Stimulated activated CD4-positive, alpha-beta T cell treated with anti-CD3 and anti-CD28 coated beads, Interleukin-4, amount 100 ng/mL, for 1 hour (primary cell): ENCODE data around the gene WSB1.

Experiments
- DNase-seq: peaks from one replicate; pipeline ENCODE4 v3.0.0-alpha.2; 2020

WSB1 gene

GRCh38 chr17:27339836-27340550, 46.1 kb downstream of the WSB1 start:
- peak; percentile 32 for DNase-seq

- no peak for DNase-seq
Measured at GRCh38 chr17:27340575-27340974, 46.7 kb downstream of the WSB1 start.

- no peak for DNase-seq
Measured at GRCh38 chr17:27341041-27341471, 47.1 kb downstream of the WSB1 start.

- no peak for DNase-seq
Measured at GRCh38 chr17:27342059-27342458, 48.1 kb downstream of the WSB1 start.

GRCh38 chr17:27343294-27343693, 49.4 kb downstream of the WSB1 start:
- DNase-seq, result no peak

DNA sequence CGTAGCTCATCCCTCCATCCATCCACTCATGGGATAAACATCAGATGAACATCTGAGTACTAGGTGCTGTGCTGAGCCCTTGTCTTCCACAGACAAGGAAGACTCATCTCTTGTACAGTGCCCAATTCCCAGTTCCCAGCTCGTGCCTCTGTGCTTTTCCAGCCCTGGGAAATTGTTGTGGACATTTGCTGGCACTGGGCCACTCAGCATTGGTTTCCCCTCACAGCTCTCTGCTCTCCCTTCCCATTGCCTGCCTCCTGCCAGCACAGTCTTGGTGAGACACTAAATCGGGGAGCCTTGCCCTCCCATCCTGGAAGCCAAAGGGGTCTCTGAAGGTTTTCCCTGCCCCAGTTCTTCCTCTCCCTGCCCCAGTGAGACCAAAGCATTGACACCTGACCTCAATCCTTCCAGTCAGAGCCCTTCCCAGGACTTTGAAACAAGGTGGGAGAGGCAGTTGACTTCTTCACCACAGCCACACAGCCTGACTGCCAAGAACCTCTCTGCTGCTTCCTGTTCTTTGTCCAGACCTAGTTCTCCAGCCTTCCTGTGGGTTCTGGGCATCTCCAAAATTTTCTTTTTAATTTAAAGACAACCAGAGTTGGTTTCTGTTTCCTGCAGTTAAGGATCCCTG, 50.2 kb downstream of the WSB1 start:
- no peak for DNase-seq

- DNase-seq, result no peak
Measured at GRCh38 chr17:27345141-27345904, 51.4 kb downstream of the WSB1 start.

DNA sequence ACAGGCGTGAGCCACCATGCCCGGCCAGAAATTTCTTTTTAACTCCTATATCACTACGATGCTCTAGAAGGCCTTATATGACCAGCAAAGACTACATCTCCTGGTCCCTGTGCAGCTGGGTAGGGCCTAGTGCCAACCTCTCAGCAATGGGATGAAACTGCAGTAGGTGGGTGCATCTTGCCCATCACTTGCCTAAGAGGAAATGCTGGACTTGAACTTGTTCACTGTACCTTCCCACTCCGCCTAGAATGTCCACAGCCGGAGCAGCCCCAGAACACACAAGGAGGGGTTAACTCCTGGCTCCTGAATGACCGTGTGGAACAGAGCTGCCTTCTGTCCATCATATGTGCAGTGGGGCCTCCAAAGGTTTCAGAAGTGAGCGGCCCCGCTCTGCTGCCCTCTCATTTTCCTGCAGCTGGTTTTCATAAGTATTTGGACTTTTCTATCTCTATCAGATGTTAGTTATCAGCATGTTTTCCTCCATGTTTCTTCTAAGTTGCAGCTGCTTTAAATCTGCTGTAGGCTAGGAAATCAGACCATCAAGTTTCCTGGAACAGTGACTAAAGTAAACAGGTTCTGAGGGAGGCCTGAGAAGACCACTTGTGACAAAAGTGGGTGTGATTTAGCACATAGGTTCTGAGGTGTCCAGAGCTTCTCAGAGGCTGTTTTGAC, 52.5 kb downstream of the WSB1 start:
- DNase-seq, result no peak

- DNase-seq, result no peak
Measured at GRCh38 chr17:27348196-27348595, 54.3 kb downstream of the WSB1 start.

GRCh38 chr17:27349540-27350021, 55.7 kb downstream of the WSB1 start:
- no peak for DNase-seq

GRCh38 chr17:27351759-27352158, 57.8 kb downstream of the WSB1 start:
- no peak for DNase-seq

GRCh38 chr17:27352448-27353032, 58.6 kb downstream of the WSB1 start:
- DNase-seq, result no peak

DNA sequence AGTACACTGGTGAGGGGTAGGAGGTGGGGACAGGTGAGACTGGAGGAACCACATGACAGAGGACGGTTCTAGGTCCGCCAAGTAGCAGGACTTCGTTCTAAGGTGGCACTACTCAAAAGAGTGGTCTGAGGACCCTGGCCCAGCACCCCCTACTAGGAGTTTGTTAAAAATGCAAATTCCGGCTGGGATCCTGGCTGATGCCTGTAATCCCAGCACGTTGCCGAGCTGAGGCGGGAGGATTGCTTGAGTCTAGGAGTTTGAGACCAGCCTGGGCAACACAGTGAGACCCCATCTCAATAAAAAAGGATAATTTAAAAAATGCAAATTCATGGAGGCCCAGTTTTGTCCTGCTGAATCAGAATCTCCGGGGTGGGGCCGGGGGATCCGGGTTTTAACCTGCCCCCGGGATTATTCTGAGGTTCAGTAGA, 59.1 kb downstream of the WSB1 start:
- DNase-seq, result no peak

GRCh38 chr17:27353461-27354050, 59.6 kb downstream of the WSB1 start:
- peak; percentile 84 for DNase-seq

GRCh38 chr17:27354051-27354490, 60.2 kb downstream of the WSB1 start:
- no peak for DNase-seq

DNA sequence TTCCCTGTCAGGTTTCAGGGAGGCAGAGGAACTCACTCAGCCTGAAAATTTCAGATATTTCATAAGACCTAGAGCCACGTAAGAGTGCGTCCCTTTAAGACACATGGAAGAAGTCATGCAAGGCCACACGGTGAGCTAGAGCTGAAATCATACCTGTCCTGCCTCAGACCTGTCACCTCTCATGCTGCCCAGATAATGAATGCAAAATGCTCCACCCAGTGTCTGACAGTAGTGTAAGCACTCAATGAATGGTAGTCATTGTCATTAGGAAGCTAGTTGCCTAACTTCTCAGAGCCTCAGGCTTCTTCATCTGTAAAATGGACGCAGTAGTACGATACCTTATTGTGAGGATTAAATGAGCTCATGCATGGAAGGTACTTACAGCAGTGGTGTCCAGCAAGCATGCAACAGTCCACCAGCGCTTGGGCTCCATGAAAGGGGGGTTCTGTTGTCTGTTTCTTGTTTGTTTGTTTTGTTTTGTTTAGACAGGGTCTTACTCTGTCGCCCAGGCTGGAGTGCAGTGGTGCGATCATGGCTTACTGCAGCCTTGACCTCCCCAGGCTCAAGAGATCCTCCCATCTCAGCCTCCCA, 60.7 kb downstream of the WSB1 start:
- DNase-seq, result no peak

DNA sequence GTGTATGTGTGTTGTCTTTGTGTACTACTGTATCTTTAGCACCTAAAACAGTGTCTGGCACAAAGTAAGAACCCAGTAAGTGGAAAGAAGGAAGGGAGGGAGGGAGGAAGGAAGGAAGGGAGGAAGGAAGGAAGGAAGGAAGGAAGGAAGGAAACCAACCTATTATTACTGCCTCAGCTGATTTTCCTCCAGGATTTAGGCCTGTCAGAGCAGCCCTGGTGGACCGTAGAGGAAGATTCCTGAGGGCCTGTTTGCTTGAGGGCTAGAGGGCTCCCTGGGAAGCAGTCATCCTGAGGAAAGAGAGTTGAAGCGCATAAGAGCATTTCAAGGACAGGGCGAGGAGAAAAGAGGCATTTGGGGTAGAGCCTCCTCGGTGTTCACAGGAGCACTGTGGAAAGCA, 61.5 kb downstream of the WSB1 start:
- DNase-seq, result no peak

GRCh38 chr17:27356091-27356705, 62.3 kb downstream of the WSB1 start:
- DNase-seq, result no peak

GRCh38 chr17:27357236-27357635, 63.3 kb downstream of the WSB1 start:
- DNase-seq, result no peak

DNA sequence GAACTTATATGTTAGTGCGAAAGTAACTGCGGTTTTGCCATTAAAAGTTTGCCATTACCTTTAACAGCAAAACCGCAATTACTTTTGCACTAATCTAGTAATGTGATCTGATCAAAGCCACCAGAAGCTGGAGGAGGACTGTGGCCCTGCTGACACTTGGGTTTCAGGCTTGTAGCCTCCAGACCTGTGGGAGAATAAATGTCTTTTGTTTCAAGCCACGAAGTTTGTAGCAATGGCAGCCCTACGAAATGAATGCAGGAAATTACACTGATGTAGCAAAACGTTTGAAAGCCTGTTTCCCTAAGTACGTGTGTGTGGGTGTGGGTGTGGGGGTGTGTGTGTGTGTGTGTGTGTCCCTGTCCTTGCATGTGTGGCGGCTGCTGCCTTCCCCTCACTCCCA, 66.6 kb downstream of the WSB1 start:
- no peak for DNase-seq

GRCh38 chr17:27361695-27362094, 67.8 kb downstream of the WSB1 start:
- no peak for DNase-seq
